GM12878 (cell line): ENCODE measurements around the gene GOLIM4. TPM values are rescaled to one million over a fixed set of nuclear protein-coding genes. Genes with fewer than 3 reads are reported as not detected.

Source experiments
- ATAC-seq: fragments of 200-7000 bp; cut with Tn5 transposase; 3 replicates; pipeline ENCODE4 v1.9.1; 2020; ENCODE audit warnings: mild to moderate bottlenecking, moderate library complexity
- BruUV-seq: library from RNA; stranded (reverse); fragments of 400-500 nt; replicated peaks from 2 replicates; lab custom pipeline; 2021; lab: Mats Ljungman, UMichigan
- CTCF ChIA-PET: fragments of 300-600 bp; sonication (Branson Sonifier 250); formaldehyde crosslinking; extraction: SDS; loops from one replicate; lab custom pipeline; 2021; ENCODE audit warnings: inconsistent platforms; lab: Yijun Ruan, JAX
- POLR2A ChIA-PET: fragments of 350-600 bp; formaldehyde crosslinking; extraction: SDS; loops from one replicate; lab custom pipeline; 2021; ENCODE audit warnings: inconsistent platforms; lab: Charles Lee
- RAD21 ChIA-PET: fragments of 300-600 bp; sonication (Branson Sonifier 250); formaldehyde crosslinking; loops from one replicate; lab custom pipeline; 2023; ENCODE audit warnings: antibody characterized with exemption; ENCODE audit not compliant: unreplicated experiment; lab: Charles Lee
- SMC1A ChIA-PET: fragments of 300-600 bp; sonication (Branson Sonifier 250); formaldehyde crosslinking; loops from one replicate; lab custom pipeline; 2023; ENCODE audit not compliant: unreplicated experiment, uncharacterized antibody; lab: Charles Lee
- DNase-seq: peaks from one replicate; pipeline ENCODE4 v3.0.0-alpha.2; 2011; ENCODE audit warnings: low read depth, low spot score
- FAIRE-seq: peaks from 3 replicates; lab custom pipeline; 2011; peaks lifted over from hg19 to GRCh38; lab: Jason Lieb, UNC
- H2AFZ ChIP-seq: 2 replicates; pipeline ENCODE4 v1.6.0; 2011; ENCODE audit warnings: low read depth, low read length, control low read depth; ENCODE audit not compliant: control insufficient read depth
- H3K27ac ChIP-seq: 2 replicates; pipeline ENCODE4 v1.5.1; 2011; ENCODE audit warnings: control low read depth; ENCODE audit not compliant: control insufficient read depth, insufficient read depth
- H3K27me3 ChIP-seq, 2 experiments: replicated peaks in 1 of 2; 2 replicates each; pipeline versions ENCODE4 v1.6.0 to v1.6.1; 2011; ENCODE audit warnings: low read length in 1 of 2; ENCODE audit not compliant: control insufficient read depth in 2 of 2, insufficient read depth in 2 of 2
- H3K36me3 ChIP-seq, 2 experiments: 2 replicates each; pipeline ENCODE4 v1.5.1; 2011; ENCODE audit warnings: low read length in 1 of 2; ENCODE audit not compliant: control insufficient read depth in 2 of 2, insufficient read depth in 2 of 2
- H3K4me1 ChIP-seq: 2 replicates; pipeline ENCODE4 v1.6.1; 2011; ENCODE audit warnings: mild to moderate bottlenecking, low read length, moderate library complexity, mixed read lengths; ENCODE audit not compliant: control insufficient read depth, insufficient read depth
- H3K4me2 ChIP-seq: 2 replicates; pipeline ENCODE4 v1.6.0; 2011; ENCODE audit warnings: control low read depth; ENCODE audit not compliant: control insufficient read depth, insufficient read depth
- H3K4me3 ChIP-seq: fragments of 200-600 bp; sonication (generic); 2 replicates; pipeline ENCODE4 v1.5.1; 2016
- H3K79me2 ChIP-seq: 2 replicates; pipeline ENCODE4 v1.6.0; 2011; ENCODE audit warnings: low read length; ENCODE audit not compliant: control insufficient read depth, insufficient read depth
- H3K9ac ChIP-seq: 2 replicates; pipeline ENCODE4 v1.8.0; 2011; ENCODE audit warnings: low read length, control low read depth, mixed read lengths; ENCODE audit not compliant: control insufficient read depth, insufficient read depth
- H3K9me3 ChIP-seq: replicated peaks from 3 replicates; pipeline ENCODE4 v1.5.1; 2011; ENCODE audit warnings: mild to moderate bottlenecking, low read length; ENCODE audit not compliant: control insufficient read depth, insufficient read depth
- H4K20me1 ChIP-seq: 2 replicates; pipeline ENCODE4 v1.6.0; 2011; ENCODE audit not compliant: control insufficient read depth, insufficient read depth
- BCL11A ChIP-seq: IDR thresholded peaks from 2 replicates; pipeline ENCODE4 v1.6.1; 2011; ENCODE audit warnings: low read depth, low read length
- BMI1 ChIP-seq: fragments of 450-650 bp; IDR thresholded peaks from 2 replicates; pipeline ENCODE4 v1.6.1; 2016; ENCODE audit warnings: mild to moderate bottlenecking, moderate library complexity, borderline replicate concordance
- CEBPB ChIP-seq, 2 experiments: fragments of 150-350 bp in 1 of 2; IDR thresholded peaks; 2 replicates each; pipeline ENCODE4 v1.6.1; 2012 to 2014; ENCODE audit warnings: low read depth in 2 of 2, low read length in 2 of 2, borderline replicate concordance in 1 of 2, inconsistent platforms in 1 of 2
- CEBPZ ChIP-seq: fragments of 150-350 bp; IDR thresholded peaks from 2 replicates; pipeline ENCODE4 v1.6.1; 2016; ENCODE audit warnings: low read depth, low read length
- GABPA ChIP-seq: IDR thresholded peaks from 2 replicates; pipeline ENCODE4 v1.6.1; 2014; ENCODE audit warnings: antibody characterized with exemption, low read depth, mild to moderate bottlenecking, inconsistent platforms
- IRF4 ChIP-seq: IDR thresholded peaks from 2 replicates; pipeline ENCODE4 v1.6.1; 2011; ENCODE audit warnings: low read depth, low read length
- MEF2A ChIP-seq: IDR thresholded peaks from 2 replicates; pipeline ENCODE4 v1.6.1; 2011; ENCODE audit warnings: low read depth, mild to moderate bottlenecking, low read length, moderate library complexity; ENCODE audit not compliant: insufficient read depth
- MEF2B ChIP-seq: fragments of 450-650 bp; IDR thresholded peaks from 2 replicates; pipeline ENCODE4 v1.6.1; 2018; ENCODE audit warnings: mild to moderate bottlenecking, moderate library complexity; ENCODE audit not compliant: partially characterized antibody, poor library complexity, severe bottlenecking
- MTA3 ChIP-seq: IDR thresholded peaks from 2 replicates; pipeline ENCODE4 v1.6.1; 2012; ENCODE audit warnings: low read length, inconsistent platforms, borderline replicate concordance
- NR2C2 ChIP-seq: IDR thresholded peaks from 2 replicates; pipeline ENCODE4 v1.6.1; 2011; ENCODE audit warnings: borderline replicate concordance, low read depth; ENCODE audit not compliant: control insufficient read depth, insufficient read length
- PAX5 ChIP-seq: IDR thresholded peaks from 2 replicates; pipeline ENCODE4 v1.6.1; 2011; ENCODE audit warnings: low read depth, low read length, borderline replicate concordance
- RELB ChIP-seq: fragments of 450-650 bp; IDR thresholded peaks from 2 replicates; pipeline ENCODE4 v1.6.1; 2017; ENCODE audit warnings: low read depth, mild to moderate bottlenecking, moderate library complexity
- RUNX3 ChIP-seq: IDR thresholded peaks from 2 replicates; pipeline ENCODE4 v1.6.1; 2012; ENCODE audit warnings: low read length, inconsistent platforms
- SIX5 ChIP-seq: IDR thresholded peaks from 2 replicates; pipeline ENCODE4 v1.6.1; 2011; ENCODE audit warnings: mild to moderate bottlenecking, low read depth, low read length, moderate library complexity; ENCODE audit not compliant: severe bottlenecking
- TAF1 ChIP-seq: IDR thresholded peaks from 2 replicates; pipeline ENCODE4 v1.6.1; 2011; ENCODE audit warnings: mild to moderate bottlenecking, low read depth, low read length, borderline replicate concordance
- USF1 ChIP-seq: IDR thresholded peaks from 2 replicates; pipeline ENCODE4 v1.6.1; 2011; ENCODE audit warnings: borderline replicate concordance, low read depth, mild to moderate bottlenecking, moderate library complexity, mixed read lengths, low read length; ENCODE audit not compliant: insufficient read depth; ENCODE audit errors: extremely low read length
- ZBED1 ChIP-seq: IDR thresholded peaks from 2 replicates; pipeline ENCODE4 v1.6.1; 2016; ENCODE audit warnings: borderline replicate concordance
- ZNF274 ChIP-seq: IDR thresholded peaks from one replicate; pipeline ENCODE4 v1.8.0; 2011; ENCODE audit not compliant: insufficient read length, insufficient read depth
- WGBS: methylation state at CpG from one replicate; pipeline ENCODE4 v1.1.6; 2016; ENCODE audit warnings: low lambda C conversion rate; ENCODE audit not compliant: insufficient replicate concordance, insufficient coverage; ENCODE audit errors: missing lambda C conversion rate; 5-methylcytosine and 5-hydroxymethylcytosine counted together
- in situ Hi-C: fragments of 300-500 bp; cut with MboI; formaldehyde crosslinking; loops from 9 replicates; pipeline ENCODE4 v1.14.3; 2018; ENCODE audit warnings: mixed read lengths
- intact Hi-C: fragments of 100-400 bp; cut with micrococcal nuclease; formaldehyde crosslinking; loops from one replicate; pipeline ENCODE4 v1.14.2; 2022; ENCODE audit not compliant: unreplicated experiment
- polyA plus RNA-seq, 11 experiments: library from polyadenylated mRNA; depleted of rRNA in 4 of 11; unstranded in 6 of 11; stranded (reverse) in 5 of 11; fragments of >200 nt; fragmentation: Nextera tagmentation in 4 of 11; fragmentation: Illumina TruSeq in 1 of 11; extraction: Ambion mirVana in 4 of 11; extraction: Trizol in 1 of 11; gene quantifications; 1 replicate in 1 of 11; 2 replicates in 10 of 11; pipeline versions ENCODE4 v1.2.1 to v1.2.3, GENCODE V29; 2011 to 2016; ENCODE audit warnings: inconsistent platforms in 2 of 11, missing spikeins in 2 of 11, low read depth in 1 of 11
- total RNA-seq, 4 experiments: library from RNA; depleted of rRNA in 3 of 4; stranded (reverse); fragments of >200 nt in 3 of 4; fragmentation: Illumina TruSeq in 1 of 4; extraction: Trizol in 1 of 4; gene quantifications; 2 replicates each; pipeline versions ENCODE4 v1.2.1 to v1.2.3, GENCODE V29; 2013 to 2021

Gene GOLIM4
- total and polyA plus RNA-seq, 10 of the 15 experiments (the other 5 are each of a cell fraction or from before 2014, with no cell fraction given), result 11.1 to 32.4 (median 19.3) TPM

DNA sequence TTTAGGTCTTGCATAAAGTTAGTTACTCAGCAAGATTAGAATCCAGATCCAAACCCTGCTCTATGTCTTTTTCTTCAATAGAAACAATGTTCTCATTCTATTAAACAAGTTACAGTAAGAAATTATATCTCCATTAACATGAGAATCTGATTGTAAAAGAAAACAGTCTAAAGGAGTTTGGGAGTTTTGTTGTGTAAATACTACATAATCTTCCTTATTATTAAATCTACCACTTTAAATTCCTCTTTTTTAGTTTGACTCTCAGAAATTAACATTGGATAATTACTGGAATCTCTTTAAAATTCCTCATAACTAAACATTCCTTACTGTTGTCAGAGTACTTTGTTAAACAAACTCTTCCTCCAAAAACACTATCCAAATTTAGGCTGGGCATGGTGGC is 1.7 kb upstream of the GOLIM4 start (continued):
- TF ChIP-seq RUNX3 (no peak), SIX5 (no peak), MTA3 (no peak), ZBED1 (no peak), CEBPZ (no peak), NR2C2 (no peak), CEBPB (IDR thresholded peaks at IDR 0.05; ENCODE audit: borderline replicate concordance in 1 of 2, low read depth in 2 of 2, low read length in 2 of 2) (no peak), PAX5 (no peak)

- BruUV-seq, result no TSS peak
- ATAC-seq (peak; percentile 14), DNase-seq (peak; percentile 56), FAIRE-seq (peak; percentile 86)
- peak overlapping the region; percentile 46 for H3K9ac ChIP-seq
- peak overlapping the region; percentile 97 for H2AFZ ChIP-seq
- peak overlapping the region; percentile 76 for H3K4me3 ChIP-seq
- ChIA-PET CTCF (interaction anchor here (0.6 to 2.6 kb wide), 6 partner anchors 10 to 69 kb away, joined by 3 to 9 read pairs (median 4); no protein-coding TSS in a partner anchor), RAD21 (interaction anchor here (0.6 to 2.2 kb wide), 3 partner anchors 43 to 367 kb away, joined by 3 to 9 read pairs (median 3); no protein-coding TSS in a partner anchor), POLR2A (interaction anchor here (0.6 to 0.8 kb wide), 2 partner anchors 43 to 45 kb away, joined by 3 read pairs; no protein-coding TSS in a partner anchor), SMC1A (interaction anchor here (1.0 to 1.5 kb wide), 4 partner anchors 10 to 73 kb away, joined by 3 to 6 read pairs (median 4); no protein-coding TSS in a partner anchor)
- H3K4me1 ChIP-seq, result no peaks in the 10 kb centered on the region
- H3K9me3 ChIP-seq, result no peaks in the 10 kb centered on the region
- peak overlapping the region; percentile 81 for H3K27ac ChIP-seq
- H3K36me3 ChIP-seq, result no peaks in the 10 kb centered on the region
- peak overlapping the region; percentile 84 for H3K4me2 ChIP-seq
- under 1% methylated on average over 14 of the region's 17 CpGs for WGBS
- no peaks in the 10 kb centered on the region for H3K27me3 ChIP-seq
- intact Hi-C loops, result loop anchor here (1.0 to 10.0 kb wide), 2 partner anchors 11 to 361 kb away; partner anchors contain the start of genes PDCD10 and SERPINI1
- no peaks in the 10 kb centered on the region for H4K20me1 ChIP-seq
- in situ Hi-C loops, result no loop called here
- peaks cover 37% of the 10 kb centered on the region for H3K79me2 ChIP-seq
- TF ChIP-seq MEF2B, result no peak
- no peak for TF ChIP-seq ZNF274
- no peak for TF ChIP-seq BMI1
- no peak for TF ChIP-seq RELB
- TF ChIP-seq USF1, result peak; percentile 49
- TF ChIP-seq IRF4, result peak; percentile 68
- 0 out of 2 replicates have a peak, but pooled peaks have one; percentile 6 for TF ChIP-seq GABPA
- TF ChIP-seq MEF2A, result no peak
- no peak for TF ChIP-seq BCL11A
- TF ChIP-seq TAF1, result no peak
Measured at GRCh38 chr3:168096210-168096652, 507 bp upstream of the GOLIM4 start.
